PC-3 (cell line): ENCODE results near the gene DTD1.

Source experiments
- EZH2 ChIP-seq: fragments of 300-600 bp; sonication (generic); IDR thresholded peaks from one replicate; pipeline ENCODE4 v1.6.1; 2017; ENCODE audit warnings: antibody characterized with exemption, mild to moderate bottlenecking, low read length; ENCODE audit not compliant: unreplicated experiment
- TF ChIP-seq, protein P1 (sequence below): fragments of 300-600 bp; sonication (generic); conservative IDR thresholded peaks from 2 replicates; pipeline ENCODE4 v1.5.1; 2017; ENCODE audit warnings: antibody characterized with exemption, low read depth, mild to moderate bottlenecking, low read length

DNA sequence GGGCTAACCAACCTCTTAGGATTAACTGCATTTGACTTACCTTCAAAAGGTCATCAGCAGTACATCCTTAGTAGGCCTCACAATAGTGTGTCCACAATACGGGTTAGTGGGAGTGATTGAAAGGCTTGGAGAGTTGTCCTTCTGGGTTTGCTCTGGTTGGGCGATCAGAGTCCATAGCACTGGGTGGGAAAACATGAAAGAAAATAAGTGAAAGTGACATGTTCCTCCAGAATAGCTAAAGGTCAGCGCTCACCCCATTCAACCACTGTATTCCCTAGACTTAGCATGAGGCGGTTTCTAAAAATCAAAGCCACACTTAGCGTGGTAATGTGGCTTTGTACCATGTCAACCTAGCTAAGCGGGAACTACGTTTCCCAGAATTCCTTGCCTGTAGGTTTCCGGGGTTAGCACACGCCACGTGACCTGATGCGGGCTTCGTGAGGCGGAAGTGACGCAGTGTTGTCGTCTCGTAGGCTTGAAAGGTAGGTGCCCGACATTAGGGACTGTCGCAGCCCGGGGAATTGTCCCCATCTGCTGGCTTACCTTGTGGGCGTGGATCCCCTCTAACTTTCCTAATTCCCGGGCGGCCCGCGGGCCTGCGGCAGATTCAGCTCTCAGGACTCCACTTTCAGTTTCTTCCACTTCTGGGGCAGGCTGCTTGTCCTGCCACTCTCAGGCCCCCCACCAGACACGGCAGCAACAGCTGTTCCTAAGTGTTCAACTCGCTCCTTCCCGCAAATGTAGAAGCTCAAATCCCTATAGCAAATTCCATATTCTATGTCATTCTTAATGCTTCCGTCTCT lies 206.0 kb downstream of the DTD1 start:
- TF ChIP-seq, protein P1, sequence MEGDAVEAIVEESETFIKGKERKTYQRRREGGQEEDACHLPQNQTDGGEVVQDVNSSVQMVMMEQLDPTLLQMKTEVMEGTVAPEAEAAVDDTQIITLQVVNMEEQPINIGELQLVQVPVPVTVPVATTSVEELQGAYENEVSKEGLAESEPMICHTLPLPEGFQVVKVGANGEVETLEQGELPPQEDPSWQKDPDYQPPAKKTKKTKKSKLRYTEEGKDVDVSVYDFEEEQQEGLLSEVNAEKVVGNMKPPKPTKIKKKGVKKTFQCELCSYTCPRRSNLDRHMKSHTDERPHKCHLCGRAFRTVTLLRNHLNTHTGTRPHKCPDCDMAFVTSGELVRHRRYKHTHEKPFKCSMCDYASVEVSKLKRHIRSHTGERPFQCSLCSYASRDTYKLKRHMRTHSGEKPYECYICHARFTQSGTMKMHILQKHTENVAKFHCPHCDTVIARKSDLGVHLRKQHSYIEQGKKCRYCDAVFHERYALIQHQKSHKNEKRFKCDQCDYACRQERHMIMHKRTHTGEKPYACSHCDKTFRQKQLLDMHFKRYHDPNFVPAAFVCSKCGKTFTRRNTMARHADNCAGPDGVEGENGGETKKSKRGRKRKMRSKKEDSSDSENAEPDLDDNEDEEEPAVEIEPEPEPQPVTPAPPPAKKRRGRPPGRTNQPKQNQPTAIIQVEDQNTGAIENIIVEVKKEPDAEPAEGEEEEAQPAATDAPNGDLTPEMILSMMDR, result peak; percentile 29; the same call in 1 of the 2 replicates
- TF ChIP-seq EZH2, result no peak
